NCI-H748 (cell line): Measurements from ENCODE around the gene PPP1R1B.

Experiments
- DNase-seq: peaks from one replicate; lab custom pipeline; 2025; ENCODE audit not compliant: unreplicated experiment; lab: John Stamatoyannopoulos, UW

PPP1R1B gene

GRCh38 chr17:39666601-39667261 is 40.0 kb downstream of the PPP1R1B start:
- DNase-seq = no peak

GRCh38 chr17:39667262-39667944 is 40.7 kb downstream of the PPP1R1B start:
- DNase-seq = peak; percentile 41

- peak; percentile 81 for DNase-seq
Measured at GRCh38 chr17:39667945-39668924, 41.5 kb downstream of the PPP1R1B start, which contains the start of gene PNMT. PNMT (plus strand) TSS chr17:39668453; CDS start chr17:39668476, 23 bp downstream.

- DNase-seq = no peak
Measured at GRCh38 chr17:39669897-39670735, 43.4 kb downstream of the PPP1R1B start.

- no peak for DNase-seq
Measured at GRCh38 chr17:39670746-39671145, 44.0 kb downstream of the PPP1R1B start.

GRCh38 chr17:39671651-39672521 is 45.1 kb downstream of the PPP1R1B start:
- DNase-seq = peak; percentile 30

- DNase-seq = no peak
Measured at GRCh38 chr17:39672522-39673334, 46.0 kb downstream of the PPP1R1B start.

- DNase-seq = no peak
Measured at GRCh38 chr17:39673335-39674081, 46.8 kb downstream of the PPP1R1B start.

- no peak for DNase-seq
Measured at GRCh38 chr17:39674179-39674578, 47.4 kb downstream of the PPP1R1B start.

GRCh38 chr17:39674702-39675389 is 48.1 kb downstream of the PPP1R1B start:
- no peak for DNase-seq

- no peak for DNase-seq
Measured at GRCh38 chr17:39675390-39676082, 48.8 kb downstream of the PPP1R1B start.

GRCh38 chr17:39676198-39676819 is 49.6 kb downstream of the PPP1R1B start:
- DNase-seq = no peak

GRCh38 chr17:39677072-39677471 is 50.3 kb downstream of the PPP1R1B start:
- no peak for DNase-seq

GRCh38 chr17:39677542-39678339 is 51.0 kb downstream of the PPP1R1B start:
- DNase-seq = no peak

- DNase-seq = no peak
Measured at GRCh38 chr17:39678340-39679116, 51.8 kb downstream of the PPP1R1B start.
